ENCODE measurements around the gene FAM219B.
"Not testable (repeated sequence)": the region's sequence is repeated elsewhere in the genome, so short reads cannot be mapped to it uniquely, and the experiment has no call there.

GRCh38 chr15:74887537-74888193 lies 19.0 kb downstream of the FAM219B start:
- TF ChIP-seq POLR2A (IDR thresholded peaks at IDR 0.05; ENCODE audit: low read length); GATA1 (IDR thresholded peaks at IDR 0.05; ENCODE audit: low read depth, low read length): not testable (repeated sequence)

All from erythroblast (primary cell).